Activated CD8-positive, alpha-beta T cell treated with anti-CD3 and anti-CD28 coated beads, Interleukin-2, amount 10 ng/mL, durations not matched to agents 7 days and 5 days (primary cell): ENCODE data around the gene UNC5C. TPM values are rescaled to one million over a fixed set of nuclear protein-coding genes. Genes with fewer than 3 reads are reported as not detected.

Experiments
- ATAC-seq: fragments of 150-1000 bp; cut with Tn5 transposase; one replicate; pipeline ENCODE4 v1.10.0; 2021; ENCODE audit warnings: moderate library complexity
- CTCF ChIA-PET: fragments of 350-600 bp; sonication (Branson Sonifier 250); formaldehyde crosslinking; loops from one replicate; lab custom pipeline; 2021; ENCODE audit warnings: antibody characterized with exemption; lab: Charles Lee
- POLR2A ChIA-PET: fragments of 350-600 bp; sonication (Branson Sonifier 250); formaldehyde crosslinking; loops from one replicate; lab custom pipeline; 2021; ENCODE audit warnings: antibody characterized with exemption; lab: Charles Lee
- DNase-seq: peaks from one replicate; pipeline ENCODE4 v3.0.0-alpha.2; 2020
- H3K27ac Mint-ChIP-seq: one replicate; pipeline ENCODE4 v1.8.0; 2021; ENCODE audit warnings: mild to moderate bottlenecking, mixed read lengths
- H3K27me3 Mint-ChIP-seq: one replicate; pipeline ENCODE4 v1.8.0; 2021; ENCODE audit warnings: low read depth, mixed read lengths
- H3K36me3 Mint-ChIP-seq: one replicate; pipeline ENCODE4 v1.8.0; 2021; ENCODE audit warnings: low read depth, mixed read lengths
- H3K4me1 Mint-ChIP-seq: one replicate; pipeline ENCODE4 v1.8.0; 2021; ENCODE audit warnings: low read depth, mixed read lengths
- H3K4me3 Mint-ChIP-seq: one replicate; pipeline ENCODE4 v1.8.0; 2021; ENCODE audit warnings: mild to moderate bottlenecking, mixed read lengths
- H3K9me3 Mint-ChIP-seq: one replicate; pipeline ENCODE4 v1.8.0; 2022; ENCODE audit warnings: mixed read lengths; ENCODE audit not compliant: insufficient read depth
- total RNA-seq, 2 experiments: library from RNA; stranded (reverse); gene quantifications; one replicate each; pipeline ENCODE4 v1.2.3, GENCODE V29; 2021

UNC5C gene
- total RNA-seq, 2 experiments from 2014 or later = not detected

GRCh38 chr4:95472534-95472933 lies 76.2 kb downstream of the UNC5C start:
- CTCF ChIA-PET = no interaction called here
- H3K27me3 Mint-ChIP-seq = no peaks in the 10 kb centered on the region
- no peaks in the 10 kb centered on the region for H3K4me1 Mint-ChIP-seq
- no peak overlapping the region for H3K27ac Mint-ChIP-seq
- H3K36me3 Mint-ChIP-seq = no peaks in the 10 kb centered on the region
- H3K4me3 Mint-ChIP-seq = no peak overlapping the region
- no peaks in the 10 kb centered on the region for H3K9me3 Mint-ChIP-seq
- POLR2A ChIA-PET = no interaction called here
- no peak for DNase-seq
- ATAC-seq = no peak

- ChIA-PET CTCF (no interaction called here), POLR2A (no interaction called here)
- no peak for DNase-seq
- Mint-ChIP-seq H3K4me1 (no peaks in the 10 kb centered on the region), H3K27ac (no peak overlapping the region), H3K27me3 (no peaks in the 10 kb centered on the region), H3K9me3 (no peaks in the 10 kb centered on the region), H3K36me3 (no peaks in the 10 kb centered on the region), H3K4me3 (no peak overlapping the region)
- no peak for ATAC-seq
These were observed 78.2 kb downstream of the UNC5C start for GRCh38 chr4:95470622-95471021.

- no peaks in the 10 kb centered on the region for H3K9me3 Mint-ChIP-seq
- H3K27ac Mint-ChIP-seq = no peak overlapping the region
- no peaks in the 10 kb centered on the region for H3K4me1 Mint-ChIP-seq
- H3K36me3 Mint-ChIP-seq = no peaks in the 10 kb centered on the region
- DNase-seq = no peak
- H3K27me3 Mint-ChIP-seq = peaks cover 2% of the 10 kb centered on the region
- no peak for ATAC-seq
- H3K4me3 Mint-ChIP-seq = no peak overlapping the region
- ChIA-PET POLR2A (no interaction called here), CTCF (no interaction called here)
These were observed 79.2 kb downstream of the UNC5C start for GRCh38 chr4:95469617-95470016.

GRCh38 chr4:95466791-95467190 lies 82.0 kb downstream of the UNC5C start:
- no peak overlapping the region for H3K27ac Mint-ChIP-seq
- ChIA-PET POLR2A (no interaction called here), CTCF (no interaction called here)
- H3K4me3 Mint-ChIP-seq = no peak overlapping the region
- no peaks in the 10 kb centered on the region for H3K4me1 Mint-ChIP-seq
- H3K9me3 Mint-ChIP-seq = no peaks in the 10 kb centered on the region
- H3K36me3 Mint-ChIP-seq = no peaks in the 10 kb centered on the region
- peaks cover 2% of the 10 kb centered on the region for H3K27me3 Mint-ChIP-seq
- DNase-seq (no peak), ATAC-seq (no peak)

GRCh38 chr4:95465010-95465409 lies 83.8 kb downstream of the UNC5C start:
- no peaks in the 10 kb centered on the region for H3K9me3 Mint-ChIP-seq
- POLR2A ChIA-PET = interaction anchor here (0.8 kb wide), 1 partner anchor 17 kb away, joined by 3 read pairs; no protein-coding TSS in a partner anchor
- H3K27ac Mint-ChIP-seq = no peak overlapping the region
- no peaks in the 10 kb centered on the region for H3K36me3 Mint-ChIP-seq
- H3K4me1 Mint-ChIP-seq = no peaks in the 10 kb centered on the region
- DNase-seq (no peak), ATAC-seq (no peak)
- peaks cover 2% of the 10 kb centered on the region for H3K27me3 Mint-ChIP-seq
- H3K4me3 Mint-ChIP-seq = no peak overlapping the region
- CTCF ChIA-PET = no interaction called here

- Mint-ChIP-seq H3K4me1 (no peaks in the 10 kb centered on the region), H3K27ac (no peak overlapping the region), H3K36me3 (no peaks in the 10 kb centered on the region), H3K4me3 (no peak overlapping the region), H3K9me3 (no peaks in the 10 kb centered on the region), H3K27me3 (peaks cover 2% of the 10 kb centered on the region)
- POLR2A ChIA-PET = no interaction called here
- CTCF ChIA-PET = no interaction called here
- no peak for DNase-seq
- no peak for ATAC-seq
These were observed 85.9 kb downstream of the UNC5C start for GRCh38 chr4:95462921-95463320.

- DNase-seq (no peak), ATAC-seq (no peak)
- ChIA-PET CTCF (no interaction called here), POLR2A (no interaction called here)
- H3K27me3 Mint-ChIP-seq = peaks cover 5% of the 10 kb centered on the region
- no peak overlapping the region for H3K27ac Mint-ChIP-seq
- H3K4me3 Mint-ChIP-seq = no peak overlapping the region
- H3K9me3 Mint-ChIP-seq = no peaks in the 10 kb centered on the region
- no peaks in the 10 kb centered on the region for H3K36me3 Mint-ChIP-seq
- H3K4me1 Mint-ChIP-seq = no peaks in the 10 kb centered on the region
These were observed 91.4 kb downstream of the UNC5C start for GRCh38 chr4:95457353-95457752.

GRCh38 chr4:95450294-95450693 lies 98.5 kb downstream of the UNC5C start:
- H3K4me3 Mint-ChIP-seq = no peak overlapping the region
- H3K36me3 Mint-ChIP-seq = no peaks in the 10 kb centered on the region
- H3K9me3 Mint-ChIP-seq = no peaks in the 10 kb centered on the region
- POLR2A ChIA-PET = no interaction called here
- ATAC-seq (no peak), DNase-seq (no peak)
- H3K27me3 Mint-ChIP-seq = no peaks in the 10 kb centered on the region
- no peaks in the 10 kb centered on the region for H3K4me1 Mint-ChIP-seq
- H3K27ac Mint-ChIP-seq = no peak overlapping the region
- CTCF ChIA-PET = no interaction called here

GRCh38 chr4:95446173-95446572 lies 102.6 kb downstream of the UNC5C start:
- Mint-ChIP-seq H3K4me3 (no peak overlapping the region), H3K27ac (no peak overlapping the region), H3K36me3 (no peaks in the 10 kb centered on the region), H3K9me3 (no peaks in the 10 kb centered on the region), H3K4me1 (no peaks in the 10 kb centered on the region), H3K27me3 (no peaks in the 10 kb centered on the region)
- ChIA-PET POLR2A (no interaction called here), CTCF (no interaction called here)
- DNase-seq (no peak), ATAC-seq (no peak)

GRCh38 chr4:95445251-95445650 lies 103.5 kb downstream of the UNC5C start:
- DNase-seq = no peak
- ATAC-seq = no peak
- H3K9me3 Mint-ChIP-seq = no peaks in the 10 kb centered on the region
- H3K4me3 Mint-ChIP-seq = no peak overlapping the region
- no peaks in the 10 kb centered on the region for H3K36me3 Mint-ChIP-seq
- POLR2A ChIA-PET = no interaction called here
- H3K27ac Mint-ChIP-seq = no peak overlapping the region
- CTCF ChIA-PET = no interaction called here
- H3K4me1 Mint-ChIP-seq = no peaks in the 10 kb centered on the region
- no peaks in the 10 kb centered on the region for H3K27me3 Mint-ChIP-seq

GRCh38 chr4:95444812-95445211 lies 104.0 kb downstream of the UNC5C start:
- no peak for ATAC-seq
- no peak for DNase-seq
- no peaks in the 10 kb centered on the region for H3K9me3 Mint-ChIP-seq
- CTCF ChIA-PET = no interaction called here
- H3K27me3 Mint-ChIP-seq = peaks cover 2% of the 10 kb centered on the region
- no peaks in the 10 kb centered on the region for H3K4me1 Mint-ChIP-seq
- no peak overlapping the region for H3K27ac Mint-ChIP-seq
- POLR2A ChIA-PET = no interaction called here
- no peak overlapping the region for H3K4me3 Mint-ChIP-seq
- no peaks in the 10 kb centered on the region for H3K36me3 Mint-ChIP-seq

GRCh38 chr4:95439896-95440295 lies 108.9 kb downstream of the UNC5C start:
- peaks cover 2% of the 10 kb centered on the region for H3K27me3 Mint-ChIP-seq
- no peak for DNase-seq
- POLR2A ChIA-PET = no interaction called here

GRCh38 chr4:95439071-95439470 lies 109.7 kb downstream of the UNC5C start:
- Mint-ChIP-seq H3K36me3 (no peaks in the 10 kb centered on the region), H3K27me3 (peaks cover 2% of the 10 kb centered on the region), H3K4me3 (no peak overlapping the region), H3K27ac (no peak overlapping the region), H3K4me1 (no peaks in the 10 kb centered on the region), H3K9me3 (no peaks in the 10 kb centered on the region)
- ChIA-PET CTCF (no interaction called here), POLR2A (no interaction called here)
- DNase-seq (no peak), ATAC-seq (no peak)

More at GRCh38 chr4:95439896-95440295, 108.9 kb downstream of the UNC5C start:
- no peak for ATAC-seq
- CTCF ChIA-PET = no interaction called here
- Mint-ChIP-seq H3K9me3 (no peaks in the 10 kb centered on the region), H3K4me1 (no peaks in the 10 kb centered on the region), H3K27ac (no peak overlapping the region), H3K4me3 (no peak overlapping the region), H3K36me3 (no peaks in the 10 kb centered on the region)
